ENCODE data around the gene SERPINB1.

The SERPINB1 gene

GRCh38 chr6:2799936-2800527 is 41.6 kb downstream of the SERPINB1 start (continued):
- TF ChIP-seq ZNF26 (tag by site-specific recombination; IDR thresholded peaks at IDR 0.05) (no peak), ZNF518A (tag by site-specific recombination; conservative IDR thresholded peaks at IDR 0.05; ENCODE audit: low read depth) (no peak)

DNA sequence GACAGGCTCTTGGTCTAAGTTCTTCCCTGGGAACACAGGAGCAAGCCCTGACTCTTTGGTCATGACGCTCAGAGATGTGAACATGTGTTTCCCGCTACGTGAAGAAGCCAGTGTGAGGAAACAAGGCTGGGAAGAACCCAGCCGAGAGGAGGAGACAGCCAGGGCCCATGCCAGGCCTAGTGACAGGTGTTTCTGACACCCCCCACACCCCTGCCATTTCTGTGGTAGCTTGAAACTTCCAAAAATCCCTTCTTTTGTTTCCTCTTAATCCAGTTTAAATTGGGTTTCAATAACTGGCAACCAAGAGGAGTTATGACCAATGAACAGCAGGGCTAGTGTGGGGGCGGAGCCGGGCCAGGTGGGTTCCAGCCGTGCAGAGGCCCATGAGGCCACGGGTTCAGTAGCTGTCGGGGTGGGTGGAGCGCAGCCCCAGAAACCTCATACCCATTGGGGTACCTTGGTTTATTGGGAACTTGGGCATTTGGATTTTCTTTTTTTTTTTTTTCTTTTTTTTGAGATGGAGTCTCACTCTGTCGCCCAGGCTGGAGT is 43.0 kb downstream of the SERPINB1 start:
- Histone ChIP-seq H3K36me3 (ENCODE audit: control insufficient read depth in 2 of 2, insufficient read depth in 1 of 2, low read length in 2 of 2) (no peaks in the 10 kb centered on the region), H3K9me3 (ENCODE audit: control insufficient read depth, insufficient read depth, low read depth, low read length) (no peaks in the 10 kb centered on the region), H3K27ac (ENCODE audit: extremely low read depth, low read depth, low read length) (no peak overlapping the region), H3K4me1 (ENCODE audit: control insufficient read depth, insufficient read depth, low read length) (no peaks in the 10 kb centered on the region), H3K4me3 (ENCODE audit: low read depth, low read length) (no peak overlapping the region)
- POLR2A ChIA-PET: interaction anchor here (0.5 kb wide), 1 partner anchor 33 kb away, joined by 4 read pairs; the partner anchor contains the start of gene WRNIP1
- TF ChIP-seq ATF2 (tag by site-specific recombination; IDR thresholded peaks at IDR 0.05; ENCODE audit: low read depth) (no peak), ZNF274 (IDR thresholded peaks at IDR 0.05; ENCODE audit: low read length) (no peak), ZNF274 (tag by site-specific recombination; IDR thresholded peaks at IDR 0.05; ENCODE audit: borderline replicate concordance) (no peak), HOXA7 (CRISPR knock-in tag; IDR thresholded peaks at IDR 0.05; ENCODE audit: borderline replicate concordance) (no peak), ZNF114 (tag by site-specific recombination; IDR thresholded peaks at IDR 0.05) (no peak), ZNF514 (tag by site-specific recombination; IDR thresholded peaks at IDR 0.05) (no peak), ZNF138 (tag by site-specific recombination; IDR thresholded peaks at IDR 0.05; ENCODE audit: borderline replicate concordance) (no peak), GLI4 (tag by site-specific recombination; IDR thresholded peaks at IDR 0.05) (no peak), ZNF658 (tag by site-specific recombination; IDR thresholded peaks at IDR 0.05) (no peak), ZNF248 (tag by site-specific recombination; IDR thresholded peaks at IDR 0.05) (no peak), PRDM1 (tag by site-specific recombination; IDR thresholded peaks at IDR 0.05) (no peak), ZNF26 (tag by site-specific recombination; IDR thresholded peaks at IDR 0.05) (no peak), MEIS1 (CRISPR knock-in tag; IDR thresholded peaks at IDR 0.05; ENCODE audit: borderline replicate concordance) (no peak), ZNF768 (tag by site-specific recombination; IDR thresholded peaks at IDR 0.05) (no peak)
- CTCF ChIA-PET: no interaction called here
